Osteocyte (in vitro differentiated cells): ENCODE data around the gene GMFB. TPM values are rescaled to one million over a fixed set of nuclear protein-coding genes. Genes with fewer than 3 reads are reported as not detected.

Experiments
- DNase-seq: peaks from one replicate; pipeline ENCODE4 v3.0.0; 2021; ENCODE audit warnings: mixed read lengths; ENCODE audit not compliant: unreplicated experiment; ENCODE audit errors: extremely low spot score
- H3K27ac Mint-ChIP-seq: one replicate; pipeline ENCODE4 v1.8.0; 2021; ENCODE audit warnings: mild to moderate bottlenecking, mixed read lengths; ENCODE audit not compliant: unreplicated experiment
- H3K27me3 Mint-ChIP-seq: one replicate; pipeline ENCODE4 v1.8.0; 2021; ENCODE audit warnings: mixed read lengths; ENCODE audit not compliant: unreplicated experiment
- H3K36me3 Mint-ChIP-seq: one replicate; pipeline ENCODE4 v1.8.0; 2021; ENCODE audit warnings: mixed read lengths; ENCODE audit not compliant: unreplicated experiment
- H3K4me1 Mint-ChIP-seq: one replicate; pipeline ENCODE4 v1.8.0; 2021; ENCODE audit warnings: mixed read lengths; ENCODE audit not compliant: unreplicated experiment
- H3K4me3 Mint-ChIP-seq: one replicate; pipeline ENCODE4 v1.8.0; 2021; ENCODE audit warnings: mild to moderate bottlenecking, moderate library complexity, mixed read lengths; ENCODE audit not compliant: unreplicated experiment
- H3K9me3 Mint-ChIP-seq: one replicate; pipeline ENCODE4 v1.8.0; 2021; ENCODE audit warnings: mixed read lengths; ENCODE audit not compliant: unreplicated experiment
- CTCF ChIP-seq: fragments of 200-600 bp; sonication (generic); IDR thresholded peaks from 2 replicates; pipeline ENCODE4 v1.5.0; 2021; ENCODE audit warnings: antibody characterized with exemption, mild to moderate bottlenecking, moderate library complexity
- total RNA-seq: library from RNA; stranded (reverse); gene quantifications from 2 replicates; pipeline ENCODE4 v1.2.1, GENCODE V29; 2021

Gene GMFB
- total RNA-seq, 1 donor from 2014 or later = 54.4 TPM

GRCh38 chr14:54516709-54517108, 27.9 kb upstream of the GMFB start:
- no peak for TF ChIP-seq CTCF
- Mint-ChIP-seq H3K4me1 (peaks cover 11% of the 10 kb centered on the region), H3K27me3 (no peaks in the 10 kb centered on the region), H3K4me3 (no peak overlapping the region), H3K9me3 (peaks cover 21% of the 10 kb centered on the region), H3K27ac (no peak overlapping the region), H3K36me3 (peaks cover 33% of the 10 kb centered on the region)
- no peak for DNase-seq

- peaks cover 20% of the 10 kb centered on the region for H3K4me1 Mint-ChIP-seq
- no peak overlapping the region for H3K4me3 Mint-ChIP-seq
- no peak for DNase-seq
- peaks cover 21% of the 10 kb centered on the region for H3K9me3 Mint-ChIP-seq
- H3K27ac Mint-ChIP-seq = no peak overlapping the region
- no peak for TF ChIP-seq CTCF
- H3K27me3 Mint-ChIP-seq = no peaks in the 10 kb centered on the region
- peaks cover 33% of the 10 kb centered on the region for H3K36me3 Mint-ChIP-seq
These were observed 26.9 kb upstream of the GMFB start for GRCh38 chr14:54515670-54516069.

GRCh38 chr14:54512393-54512792, 23.6 kb upstream of the GMFB start:
- Mint-ChIP-seq H3K27me3 (no peaks in the 10 kb centered on the region), H3K27ac (no peak overlapping the region), H3K36me3 (peaks cover 29% of the 10 kb centered on the region), H3K4me3 (no peak overlapping the region), H3K9me3 (peaks cover 21% of the 10 kb centered on the region), H3K4me1 (peaks cover 24% of the 10 kb centered on the region)
- no peak for TF ChIP-seq CTCF
- DNase-seq = no peak

- Mint-ChIP-seq H3K4me1 (peaks cover 24% of the 10 kb centered on the region), H3K27me3 (peaks cover 2% of the 10 kb centered on the region), H3K27ac (peak within 1 kb of the TSS; percentile 90), H3K4me3 (peak within 1 kb of the TSS; percentile 97), H3K36me3 (peaks cover 12% of the 10 kb centered on the region), H3K9me3 (peaks cover 5% of the 10 kb centered on the region)
- peak; percentile 74 for TF ChIP-seq CTCF
- DNase-seq = peak; percentile 99
These were observed 21.0 kb upstream of the GMFB start, which contains the start of gene CGRRF1 for GRCh38 chr14:54509546-54510501. TSS of gene CGRRF1 (plus strand) at chr14:54509906. CDS start at chr14:54509960, 54 bp downstream.

- H3K4me3 Mint-ChIP-seq = no peak overlapping the region
- no peak overlapping the region for H3K27ac Mint-ChIP-seq
- TF ChIP-seq CTCF = peak; percentile 58
- no peak for DNase-seq
- no peaks in the 10 kb centered on the region for H3K36me3 Mint-ChIP-seq
- no peaks in the 10 kb centered on the region for H3K9me3 Mint-ChIP-seq
- H3K27me3 Mint-ChIP-seq = peaks cover 19% of the 10 kb centered on the region
- H3K4me1 Mint-ChIP-seq = no peaks in the 10 kb centered on the region
These were observed 14.7 kb upstream of the GMFB start for GRCh38 chr14:54503486-54503885.
